Effector CD4-positive, alpha-beta T cell (primary cell): ENCODE results near the gene LOC128125822.
"Not testable (repeated sequence)": the region's sequence is repeated elsewhere in the genome, so short reads cannot be mapped to it uniquely, and the experiment has no call there.

Experiments used
- DNase-seq: peaks from one replicate; pipeline ENCODE4 v3.0.0-alpha.2; 2020

The LOC128125822 gene

DNA sequence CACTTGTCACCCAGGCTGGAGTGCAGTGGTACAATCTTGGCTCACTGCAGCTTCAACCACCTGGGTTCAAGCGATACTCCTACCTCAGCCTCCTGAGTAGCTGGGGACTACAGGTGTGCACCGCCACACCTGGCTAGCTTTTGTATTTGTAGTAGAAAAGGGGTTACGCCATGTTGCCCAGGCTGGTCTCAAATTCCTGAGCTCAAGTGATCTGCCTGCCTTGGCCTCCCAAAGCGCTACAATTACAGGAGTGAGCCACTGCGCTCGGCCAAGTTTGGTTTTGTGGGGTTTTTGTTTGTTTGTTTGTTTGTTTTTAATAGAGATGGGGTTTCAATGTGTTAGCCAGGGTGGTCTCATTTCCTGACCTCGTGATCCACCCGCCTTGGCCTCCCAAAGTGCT lies 12.3 kb downstream of the LOC128125822 start:
- DNase-seq: no peak

- DNase-seq: not testable (repeated sequence)
These were observed 13.4 kb downstream of the LOC128125822 start for GRCh38 chr6:63585652-63586051.

DNA sequence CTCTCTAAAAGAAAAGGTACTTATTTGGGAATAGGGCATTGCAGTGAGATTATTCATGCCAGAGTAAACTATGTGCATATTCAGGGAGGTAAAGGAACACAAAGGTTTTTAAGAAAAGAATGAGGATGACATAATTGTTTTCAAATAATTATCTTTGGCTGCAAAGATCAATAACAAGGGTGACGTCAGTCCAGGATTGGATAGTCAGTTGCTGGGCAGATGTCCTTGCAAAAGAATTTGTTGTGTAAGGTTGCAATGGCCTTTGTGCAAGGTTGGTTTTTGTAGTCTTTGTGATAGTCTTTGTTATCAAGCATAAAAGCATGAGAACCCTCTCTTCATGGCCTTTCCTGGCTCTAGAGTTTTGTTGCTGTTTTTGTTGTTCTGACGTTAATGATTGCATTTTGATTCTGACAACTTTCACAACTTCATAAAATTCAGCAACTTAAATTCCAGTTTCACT lies 17.7 kb downstream of the LOC128125822 start:
- DNase-seq: no peak

GRCh38 chr6:63592886-63593285 lies 20.6 kb downstream of the LOC128125822 start:
- no peak for DNase-seq

- no peak for DNase-seq
These were observed 25.1 kb downstream of the LOC128125822 start for GRCh38 chr6:63597141-63598048.

DNA sequence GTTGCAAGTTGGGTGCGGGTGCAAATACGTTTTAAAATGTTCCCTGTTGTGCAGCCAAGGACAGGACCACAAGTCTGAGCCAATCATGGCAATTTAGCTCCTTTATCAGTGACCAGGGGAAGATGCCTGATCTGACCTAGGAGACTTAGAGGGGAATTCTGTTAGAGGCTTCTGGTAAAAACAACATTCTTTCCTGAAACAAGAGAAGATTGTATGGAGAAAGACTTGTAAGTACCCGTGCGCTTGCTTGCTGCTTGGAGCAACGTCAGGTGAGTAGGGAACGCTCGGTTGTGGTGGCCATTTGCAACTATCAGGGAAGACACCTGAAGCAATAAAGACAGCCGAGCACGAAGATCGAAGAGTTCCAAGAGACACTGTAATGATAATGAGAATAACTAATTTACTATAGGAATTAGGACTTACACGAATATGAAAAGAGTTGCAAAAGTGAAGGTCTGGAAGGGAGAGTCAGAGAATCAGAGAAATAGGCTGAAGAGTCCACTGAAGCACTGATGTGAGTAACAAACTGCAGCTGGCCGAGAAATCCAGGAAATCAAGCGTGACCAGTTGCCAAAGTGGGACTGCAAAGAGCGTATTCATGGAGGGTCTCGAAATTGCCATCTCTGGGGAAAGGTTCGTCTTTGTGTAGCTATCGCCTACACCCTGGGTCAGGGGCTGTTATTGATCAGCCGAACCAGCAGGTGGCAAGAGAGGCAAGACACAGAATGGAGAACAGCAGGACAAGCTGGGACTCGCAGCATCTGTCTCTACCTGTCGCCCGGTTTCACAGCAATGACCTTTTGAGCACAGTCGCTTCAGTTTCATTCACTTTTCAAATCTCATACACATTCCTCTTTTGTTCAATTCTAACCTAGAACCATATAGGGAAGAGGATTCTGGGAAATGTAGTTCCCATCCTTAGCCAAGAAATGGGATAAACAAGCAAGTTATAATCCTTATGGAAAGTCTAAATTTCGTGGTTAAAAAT lies 26.1 kb downstream of the LOC128125822 start:
- DNase-seq: peak; percentile 67

- no peak for DNase-seq
These were observed 27.0 kb downstream of the LOC128125822 start for GRCh38 chr6:63599243-63599642.

GRCh38 chr6:63600136-63600535 lies 27.9 kb downstream of the LOC128125822 start:
- DNase-seq: no peak

DNA sequence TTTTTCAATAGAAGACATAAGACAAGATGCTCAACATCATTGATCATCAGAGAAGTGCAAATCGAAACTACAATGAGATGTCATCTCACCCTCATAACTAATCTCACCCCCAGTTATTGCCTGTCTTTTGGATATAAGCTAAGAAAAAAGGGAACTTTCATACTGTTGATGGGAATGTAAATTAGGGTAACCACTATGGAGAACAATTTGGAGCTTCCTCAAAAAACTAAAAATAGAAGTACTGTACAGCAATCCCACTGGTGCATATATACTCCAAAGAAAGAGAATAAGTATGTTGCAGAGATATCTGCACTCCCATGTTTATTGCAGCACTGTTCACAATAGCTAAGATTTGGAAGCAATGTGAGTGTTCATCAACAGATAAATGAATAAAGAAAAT lies 37.0 kb downstream of the LOC128125822 start:
- no peak for DNase-seq

DNA sequence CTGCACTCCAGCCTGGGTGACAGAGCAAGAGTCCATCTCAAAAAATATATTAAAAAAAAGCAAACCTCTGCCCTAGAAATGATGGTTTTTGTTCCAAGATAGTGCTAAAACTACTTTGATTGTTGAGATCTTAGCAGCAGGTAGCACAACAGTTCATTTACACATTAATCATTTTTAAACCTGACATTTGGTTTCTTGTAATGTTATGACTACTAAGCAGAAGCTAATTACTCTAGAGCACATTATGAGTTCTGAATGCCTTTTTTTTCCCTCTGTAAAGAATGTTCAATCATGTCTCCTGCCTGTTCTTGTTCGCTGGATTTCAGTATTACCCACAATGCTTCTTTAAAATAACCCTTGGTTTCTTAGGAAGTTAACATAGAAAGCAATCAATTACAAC lies 38.7 kb downstream of the LOC128125822 start:
- no peak for DNase-seq

DNA sequence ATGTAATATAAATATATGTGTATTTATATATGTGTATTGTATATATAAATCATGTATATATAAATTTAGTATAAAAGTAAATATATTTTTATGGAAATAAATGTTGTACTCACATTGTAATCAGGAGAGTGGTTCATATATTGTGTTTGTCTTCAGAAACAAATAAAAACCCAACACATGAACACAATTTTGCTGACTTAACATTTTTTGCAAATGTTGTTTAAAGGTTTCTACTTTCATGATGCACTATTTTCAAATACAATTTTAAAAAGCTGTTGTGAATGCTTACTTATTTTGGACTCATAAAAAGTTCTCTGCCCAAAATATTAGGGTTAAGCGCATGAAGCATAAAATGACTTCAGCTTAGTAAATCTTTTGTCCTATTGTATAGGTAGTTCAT lies 39.3 kb downstream of the LOC128125822 start:
- no peak for DNase-seq

DNA sequence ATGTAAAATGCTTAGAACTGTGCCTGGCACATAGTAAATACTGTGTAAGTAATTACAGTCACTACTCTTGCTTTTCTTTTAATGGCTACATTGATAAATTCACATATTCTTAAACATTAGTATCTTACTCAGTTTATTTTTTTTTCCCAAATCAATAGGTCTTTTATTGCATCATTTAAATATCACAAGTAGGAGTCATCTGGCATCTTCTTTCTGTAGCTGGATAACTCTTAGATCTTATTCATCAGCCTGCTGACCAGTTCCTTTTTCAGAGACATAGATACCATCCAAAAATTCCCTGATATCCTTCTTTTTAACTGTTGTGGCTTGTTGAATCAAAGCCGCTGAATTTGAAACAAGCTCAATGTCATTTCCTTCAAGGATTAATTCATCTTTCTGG lies 43.3 kb downstream of the LOC128125822 start:
- no peak for DNase-seq
